ENCODE measurements around the gene MGAT3. TPM values are rescaled to one million over a fixed set of nuclear protein-coding genes. Genes with fewer than 3 reads are reported as not detected.
A peak's percentile ranks its signal among the peaks of the same experiment; 100 is the strongest.

MGAT3 gene
- total and polyA plus RNA-seq, 2 of the 13 experiments (the other 11 are each of a cell fraction or from before 2014, with no cell fraction given) = 0.11 to 0.15 TPM

- Histone ChIP-seq H3K27me3 (ENCODE audit: control insufficient read depth in 1 of 2, insufficient read depth in 2 of 2, low read length in 2 of 2) (peaks cover 2 to 33% of the 10 kb centered on the region in 2 experiments; a peak in 3 of 5 replicates), H3K4me1 (ENCODE audit: insufficient read depth, low read length) (peaks cover 92% of the 10 kb centered on the region), H3K27ac (ENCODE audit: extremely low read length, insufficient read depth, low read length) (no peak overlapping the region), H3K9me3 (ENCODE audit: low read length) (no peaks in the 10 kb centered on the region), H3K36me3 (replicated peaks in 1 of 2; ENCODE audit: control insufficient read depth in 1 of 2, insufficient read depth in 2 of 2, low read length in 2 of 2) (no peaks in the 10 kb centered on the region), H4K20me1 (ENCODE audit: insufficient read depth, low read length) (no peaks in the 10 kb centered on the region), H3K4me3 (replicated peaks in 1 of 3; ENCODE audit: insufficient read depth in 1 of 3, low read depth in 2 of 3, low read length in 3 of 3) (peak overlapping the region; percentile 42 to 70 (median 43)), H3K4me2 (ENCODE audit: low read depth, low read length) (peak overlapping the region; percentile 91), H3K79me2 (ENCODE audit: insufficient read depth, low read length) (no peaks in the 10 kb centered on the region), H2AFZ (ENCODE audit: low read length) (no peak overlapping the region), H3K9ac (ENCODE audit: insufficient read depth, low read depth, low read length) (peak overlapping the region; percentile 46)
- 5% methylated on average over 5 of the region's 16 CpGs for WGBS (ENCODE audit: low lambda C conversion rate)
- ChIA-PET CTCF (ENCODE audit: low intra/inter-chr PET ratio, low total read pairs) (no interaction called here), POLR2A (interaction anchor here (0.5 to 2.2 kb wide), 6 partner anchors 31 to 151 kb away, joined by 3 to 16 read pairs (median 4); partner anchors contain the start of genes ATF4, MIEF1 and RPL3)
- intact Hi-C loops (cut with micrococcal nuclease; ENCODE audit: unreplicated experiment) = no loop called here
- in situ Hi-C loops (cut with HindIII; ENCODE audit: extremely low pct_ligation_motif_present, low pct_unique_long_range_greater_than_20kb) = no loop called here
- DNase-seq (ENCODE audit: low spot score) = peak; percentile 37
- no TSS peak for BruUV-seq (replicated peaks)
- no peak for FAIRE-seq
- ATAC-seq = peak; percentile 5
- 0 out of 2 replicates have a peak, but pooled peaks have one; percentile 8 for TF ChIP-seq PHF21A (CRISPR knock-in tag; IDR thresholded peaks at IDR 0.05)
- peak; percentile 13; the same call in 1 of the 2 replicates for TF ChIP-seq SP5 (CRISPR knock-in tag; IDR thresholded peaks at IDR 0.05; ENCODE audit: borderline replicate concordance, low read depth)
- 0 out of 2 replicates have a peak, but pooled peaks have one; percentile 30 for TF ChIP-seq HNRNPL (IDR thresholded peaks at IDR 0.05; ENCODE audit: low read depth, low read length)
- no peak for TF ChIP-seq KMT2A (CRISPR knock-in tag; IDR thresholded peaks at IDR 0.05)
- TF ChIP-seq PATZ1 (CRISPR knock-in tag; IDR thresholded peaks at IDR 0.05) = peak; percentile 78
- no peak for TF ChIP-seq ZNF354B (CRISPR knock-in tag; IDR thresholded peaks at IDR 0.05)
- no peak for TF ChIP-seq DNMT3B (CRISPR knock-in tag; conservative IDR thresholded peaks at IDR 0.05)
- no peak for TF ChIP-seq ZSCAN29 (CRISPR knock-in tag; conservative IDR thresholded peaks at IDR 0.05)
- TF ChIP-seq TBX2 (CRISPR knock-in tag; IDR thresholded peaks at IDR 0.05; ENCODE audit: borderline replicate concordance) = 0 out of 2 replicates have a peak, but pooled peaks have one; percentile 0
- 0 out of 2 replicates have a peak, but pooled peaks have one; percentile 26 for TF ChIP-seq SAP130 (CRISPR knock-in tag; IDR thresholded peaks at IDR 0.05; ENCODE audit: low read depth)
- no peak for TF ChIP-seq PHF8 (CRISPR knock-in tag; IDR thresholded peaks at IDR 0.05)
- no peak for TF ChIP-seq ZNF883 (CRISPR knock-in tag; IDR thresholded peaks at IDR 0.05; ENCODE audit: not compliant biosample characterization)
- 0 out of 2 replicates have a peak, but pooled peaks have one; percentile 0 for TF ChIP-seq ZNF317 (CRISPR knock-in tag; IDR thresholded peaks at IDR 0.05)
- TF ChIP-seq, protein P1, sequence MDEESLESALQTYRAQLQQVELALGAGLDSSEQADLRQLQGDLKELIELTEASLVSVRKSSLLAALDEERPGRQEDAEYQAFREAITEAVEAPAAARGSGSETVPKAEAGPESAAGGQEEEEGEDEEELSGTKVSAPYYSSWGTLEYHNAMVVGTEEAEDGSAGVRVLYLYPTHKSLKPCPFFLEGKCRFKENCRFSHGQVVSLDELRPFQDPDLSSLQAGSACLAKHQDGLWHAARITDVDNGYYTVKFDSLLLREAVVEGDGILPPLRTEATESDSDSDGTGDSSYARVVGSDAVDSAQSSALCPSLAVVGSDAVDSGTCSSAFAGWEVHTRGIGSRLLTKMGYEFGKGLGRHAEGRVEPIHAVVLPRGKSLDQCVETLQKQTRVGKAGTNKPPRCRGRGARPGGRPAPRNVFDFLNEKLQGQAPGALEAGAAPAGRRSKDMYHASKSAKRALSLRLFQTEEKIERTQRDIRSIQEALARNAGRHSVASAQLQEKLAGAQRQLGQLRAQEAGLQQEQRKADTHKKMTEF (CRISPR knock-in tag; IDR thresholded peaks at IDR 0.05) = no peak
- TF ChIP-seq TAF1 (CRISPR knock-in tag; IDR thresholded peaks at IDR 0.05) = 0 out of 2 replicates have a peak, but pooled peaks have one; percentile 0
- no peak for TF ChIP-seq SMARCE1 (IDR thresholded peaks at IDR 0.05; ENCODE audit: borderline replicate concordance)
- TF ChIP-seq MAFK (conservative IDR thresholded peaks at IDR 0.05 in 1 of 2, IDR thresholded peaks at IDR 0.05 in 1 of 2; ENCODE audit: low read length in 2 of 2) = peak in 1 of 2 experiments; percentile 53; a peak in 2 of 4 replicates
- no peak for TF ChIP-seq NFYC (CRISPR knock-in tag; IDR thresholded peaks at IDR 0.05)
- no peak for TF ChIP-seq CHCHD3 (CRISPR knock-in tag; IDR thresholded peaks at IDR 0.05)
- TF ChIP-seq, protein P2, sequence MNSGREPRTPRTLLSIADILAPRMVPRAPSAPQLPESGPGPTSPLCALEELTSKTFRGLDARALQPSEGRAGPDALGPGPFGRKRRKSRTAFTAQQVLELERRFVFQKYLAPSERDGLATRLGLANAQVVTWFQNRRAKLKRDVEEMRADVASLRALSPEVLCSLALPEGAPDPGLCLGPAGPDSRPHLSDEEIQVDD (CRISPR knock-in tag; IDR thresholded peaks at IDR 0.05; ENCODE audit: borderline replicate concordance) = no peak
Observed at GRCh38 chr22:39470451-39471291, 13.9 kb downstream of the MGAT3 start.
